HUES6 (cell line): ENCODE results near the gene TNIP1.

ENCODE experiments used
- H3K27ac ChIP-seq: 2 replicates; pipeline ENCODE4 v1.7.0; 2013; ENCODE audit warnings: low read depth, mild to moderate bottlenecking, low read length, inconsistent platforms
- H3K27me3 ChIP-seq: 2 replicates; pipeline ENCODE4 v1.6.1; 2013; ENCODE audit warnings: low read length; ENCODE audit not compliant: control insufficient read depth, insufficient read depth
- H3K36me3 ChIP-seq: 2 replicates; pipeline ENCODE4 v1.6.1; 2013; ENCODE audit warnings: low read length; ENCODE audit not compliant: control insufficient read depth, insufficient read depth
- H3K4me1 ChIP-seq: 2 replicates; pipeline ENCODE4 v1.6.1; 2013; ENCODE audit warnings: low read length; ENCODE audit not compliant: control insufficient read depth, insufficient read depth
- H3K4me3 ChIP-seq: 2 replicates; pipeline ENCODE4 v1.5.1; 2013; ENCODE audit warnings: low read depth, low read length
- H3K9ac ChIP-seq: one replicate; pipeline ENCODE4 v1.6.1; 2013; ENCODE audit warnings: mild to moderate bottlenecking, low read length
- H3K9me3 ChIP-seq: 2 replicates; pipeline ENCODE4 v1.6.1; 2013; ENCODE audit warnings: low read depth, low read length; ENCODE audit not compliant: control insufficient read depth, insufficient read depth

Gene TNIP1

GRCh38 chr5:151005950-151006576, 74.8 kb downstream of the TNIP1 start:
- H3K4me3 ChIP-seq = no peak overlapping the region
- peaks cover 7% of the 10 kb centered on the region; the same call in 1 of the 2 replicates for H3K4me1 ChIP-seq
- H3K36me3 ChIP-seq = no peaks in the 10 kb centered on the region
- H3K9me3 ChIP-seq = no peaks in the 10 kb centered on the region
- no peak overlapping the region for H3K9ac ChIP-seq
- no peaks in the 10 kb centered on the region for H3K27me3 ChIP-seq
- no peak overlapping the region for H3K27ac ChIP-seq

- Histone ChIP-seq H3K27me3 (no peaks in the 10 kb centered on the region), H3K9me3 (no peaks in the 10 kb centered on the region), H3K4me1 (peaks cover 7% of the 10 kb centered on the region; the same call in 1 of the 2 replicates), H3K9ac (no peak overlapping the region), H3K4me3 (no peak overlapping the region), H3K36me3 (no peaks in the 10 kb centered on the region), H3K27ac (no peak overlapping the region)
Measured at GRCh38 chr5:151005187-151005949, 75.5 kb downstream of the TNIP1 start.

DNA sequence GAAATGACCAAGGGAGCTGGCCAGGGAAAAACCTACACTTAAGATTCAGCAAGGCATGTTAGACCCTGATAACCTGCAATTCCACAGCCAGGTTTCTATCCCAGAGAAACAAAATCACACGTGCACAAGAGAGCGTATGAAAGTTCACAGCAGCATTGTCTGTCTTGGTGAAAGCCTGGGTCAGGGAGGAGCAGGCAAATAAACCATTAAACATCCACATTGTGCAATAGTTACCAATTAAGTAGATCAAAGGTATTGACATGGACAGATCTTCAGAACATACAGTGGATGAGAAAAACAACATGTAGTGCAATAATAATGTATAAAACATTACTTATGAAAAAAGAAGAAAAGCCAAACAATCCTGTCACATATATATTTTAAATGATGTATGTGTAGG, 76.3 kb downstream of the TNIP1 start:
- no peak overlapping the region for H3K9ac ChIP-seq

GRCh38 chr5:151003503-151003860, 77.4 kb downstream of the TNIP1 start:
- Histone ChIP-seq H3K9ac (no peak overlapping the region), H3K36me3 (no peaks in the 10 kb centered on the region), H3K4me3 (no peak overlapping the region), H3K9me3 (no peaks in the 10 kb centered on the region), H3K27me3 (no peaks in the 10 kb centered on the region), H3K27ac (no peak overlapping the region), H3K4me1 (peaks cover 7% of the 10 kb centered on the region; the same call in 1 of the 2 replicates)

More for the DNA sequence above, 76.3 kb downstream of the TNIP1 start:
- no peaks in the 10 kb centered on the region for H3K9me3 ChIP-seq
- H3K36me3 ChIP-seq = no peaks in the 10 kb centered on the region
- H3K27me3 ChIP-seq = no peaks in the 10 kb centered on the region
- peaks cover 7% of the 10 kb centered on the region; the same call in 1 of the 2 replicates for H3K4me1 ChIP-seq
- no peak overlapping the region for H3K4me3 ChIP-seq
- H3K27ac ChIP-seq = no peak overlapping the region

GRCh38 chr5:151002681-151003502, 77.9 kb downstream of the TNIP1 start:
- no peak overlapping the region for H3K27ac ChIP-seq
- H3K9me3 ChIP-seq = no peaks in the 10 kb centered on the region
- H3K36me3 ChIP-seq = no peaks in the 10 kb centered on the region
- no peaks in the 10 kb centered on the region for H3K27me3 ChIP-seq
- peaks cover 7% of the 10 kb centered on the region; the same call in 1 of the 2 replicates for H3K4me1 ChIP-seq
- no peak overlapping the region for H3K9ac ChIP-seq
- H3K4me3 ChIP-seq = no peak overlapping the region

DNA sequence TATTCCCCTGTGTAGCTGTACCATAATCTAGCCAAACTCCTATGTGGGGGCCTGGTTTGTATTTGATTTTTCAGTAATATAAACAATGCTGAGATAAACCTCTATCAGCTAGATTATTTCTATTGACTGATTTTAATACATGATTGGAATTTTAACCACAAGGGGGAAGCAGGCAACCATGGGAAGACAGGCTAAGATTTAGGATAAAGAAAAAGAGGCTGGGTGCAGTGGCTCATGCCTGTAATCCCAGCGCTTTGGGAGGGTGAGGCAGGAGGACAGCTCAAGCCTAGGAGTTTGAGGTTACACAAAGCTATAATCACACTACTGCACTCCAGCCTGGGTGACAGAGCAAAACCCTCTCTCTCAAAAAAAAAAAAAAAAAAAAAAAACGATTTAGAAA, 78.6 kb downstream of the TNIP1 start:
- H3K4me3 ChIP-seq = no peak overlapping the region
- no peak overlapping the region for H3K9ac ChIP-seq
- H3K36me3 ChIP-seq = no peaks in the 10 kb centered on the region
- H3K27ac ChIP-seq = no peak overlapping the region
- H3K27me3 ChIP-seq = no peaks in the 10 kb centered on the region
- peaks cover 7% of the 10 kb centered on the region; the same call in 1 of the 2 replicates for H3K4me1 ChIP-seq
- no peaks in the 10 kb centered on the region for H3K9me3 ChIP-seq

GRCh38 chr5:151001436-151001835, 79.4 kb downstream of the TNIP1 start:
- Histone ChIP-seq H3K9me3 (no peaks in the 10 kb centered on the region), H3K4me3 (no peak overlapping the region), H3K4me1 (peaks cover 7% of the 10 kb centered on the region; the same call in 1 of the 2 replicates), H3K36me3 (no peaks in the 10 kb centered on the region), H3K27ac (no peak overlapping the region), H3K9ac (no peak overlapping the region), H3K27me3 (no peaks in the 10 kb centered on the region)

- Histone ChIP-seq H3K9me3 (no peaks in the 10 kb centered on the region), H3K4me3 (no peak overlapping the region), H3K36me3 (no peaks in the 10 kb centered on the region), H3K9ac (no peak overlapping the region), H3K4me1 (peaks cover 7% of the 10 kb centered on the region; the same call in 1 of the 2 replicates), H3K27me3 (no peaks in the 10 kb centered on the region), H3K27ac (no peak overlapping the region)
Measured at GRCh38 chr5:150999704-151000442, 81.0 kb downstream of the TNIP1 start.

DNA sequence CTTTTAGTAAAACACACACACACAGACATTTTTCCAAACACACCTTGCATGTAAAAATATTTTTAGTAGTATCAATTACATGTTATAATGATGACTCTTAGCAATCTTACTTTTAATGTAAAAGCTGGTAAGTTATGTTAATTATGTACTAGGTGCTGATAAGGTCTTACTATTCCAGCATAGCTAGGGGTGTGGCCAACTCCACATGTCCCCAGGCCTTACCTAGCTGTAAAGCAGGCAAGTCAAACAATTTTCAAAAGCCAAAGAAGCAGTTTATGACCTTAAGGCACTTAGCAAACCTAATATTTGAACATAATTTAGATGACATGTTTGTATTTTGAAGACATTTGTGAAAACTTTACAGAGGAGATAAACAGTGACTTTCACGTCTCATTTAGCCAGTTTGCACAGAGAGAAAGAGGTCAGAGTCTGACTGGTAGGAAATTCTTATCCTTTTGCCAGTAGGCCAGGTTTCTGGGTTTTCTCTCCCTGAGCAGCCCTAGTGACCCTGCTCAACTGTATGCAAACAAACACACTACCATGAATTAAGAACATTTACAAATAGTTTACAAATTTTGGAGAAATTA, 86.9 kb downstream of the TNIP1 start:
- no peak overlapping the region for H3K4me3 ChIP-seq
- no peaks in the 10 kb centered on the region; the same call in 1 of the 2 replicates for H3K27me3 ChIP-seq
- peaks cover 13% of the 10 kb centered on the region; the same call in 1 of the 2 replicates for H3K9me3 ChIP-seq
- H3K4me1 ChIP-seq = no peaks in the 10 kb centered on the region
- no peak overlapping the region for H3K27ac ChIP-seq
- no peak overlapping the region for H3K9ac ChIP-seq
- H3K36me3 ChIP-seq = no peaks in the 10 kb centered on the region

DNA sequence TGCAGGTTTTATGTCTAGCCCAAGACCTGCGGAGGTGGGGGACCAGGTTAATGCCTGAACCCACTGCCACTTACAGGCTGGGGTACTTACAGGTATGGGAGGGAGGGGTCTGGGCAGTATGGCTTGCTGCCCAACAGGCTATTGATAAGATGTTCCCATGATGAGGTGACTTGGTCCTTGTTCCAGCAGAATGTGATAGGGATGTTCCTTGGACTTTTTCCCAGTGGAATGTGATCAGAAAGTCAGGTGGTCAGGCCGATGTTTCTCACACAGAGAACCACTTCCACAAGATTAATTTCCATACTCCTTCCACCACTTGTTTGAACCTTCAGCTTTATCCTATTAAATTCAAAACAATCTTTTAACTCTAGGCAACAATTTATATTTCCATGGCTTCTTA, 87.4 kb downstream of the TNIP1 start:
- Histone ChIP-seq H3K27ac (no peak overlapping the region), H3K36me3 (no peaks in the 10 kb centered on the region), H3K9me3 (peaks cover 13% of the 10 kb centered on the region; the same call in 1 of the 2 replicates), H3K4me3 (no peak overlapping the region), H3K9ac (no peak overlapping the region), H3K4me1 (no peaks in the 10 kb centered on the region), H3K27me3 (no peaks in the 10 kb centered on the region; the same call in 1 of the 2 replicates)
